Smooth muscle cell (in vitro differentiated cells): ENCODE data around the gene EHBP1. TPM values are rescaled to one million over a fixed set of nuclear protein-coding genes. Genes with fewer than 3 reads are reported as not detected.
A peak's percentile ranks its signal among the peaks of the same experiment; 100 is the strongest.

Experiments
- DNase-seq: peaks from one replicate; lab custom pipeline; 2025; ENCODE audit not compliant: unreplicated experiment; lab: John Stamatoyannopoulos, UW
- H2AFZ ChIP-seq: fragments of 200-600 bp; sonication (generic); 2 replicates; pipeline ENCODE4 v1.6.0; 2016; ENCODE audit warnings: antibody characterized with exemption, low read depth, mild to moderate bottlenecking
- H3F3A ChIP-seq: fragments of 200-600 bp; sonication (generic); 2 replicates; pipeline ENCODE4 v1.6.0; 2017; ENCODE audit warnings: antibody characterized with exemption, low read depth
- H3K27ac ChIP-seq: fragments of 200-600 bp; sonication (generic); 2 replicates; pipeline ENCODE4 v1.5.1; 2016; ENCODE audit warnings: low read depth, mild to moderate bottlenecking
- H3K27me3 ChIP-seq: fragments of 200-600 bp; sonication (generic); 2 replicates; pipeline ENCODE4 v1.6.1; 2016; ENCODE audit warnings: low read depth, mild to moderate bottlenecking
- H3K36me3 ChIP-seq: fragments of 200-600 bp; sonication (generic); 2 replicates; pipeline ENCODE4 v1.5.1; 2016; ENCODE audit warnings: low read depth
- H3K4me1 ChIP-seq: fragments of 200-600 bp; sonication (generic); 2 replicates; pipeline ENCODE4 v1.5.1; 2016; ENCODE audit warnings: low read depth
- H3K4me2 ChIP-seq: fragments of 200-600 bp; sonication (generic); 2 replicates; pipeline ENCODE4 v1.6.0; 2016; ENCODE audit warnings: mild to moderate bottlenecking
- H3K4me3 ChIP-seq: fragments of 200-600 bp; sonication (generic); 2 replicates; pipeline ENCODE4 v1.5.1; 2016; ENCODE audit warnings: mild to moderate bottlenecking
- H3K79me2 ChIP-seq: fragments of 200-600 bp; sonication (generic); 2 replicates; pipeline ENCODE4 v1.6.0; 2016; ENCODE audit warnings: low read depth, mild to moderate bottlenecking
- H3K9ac ChIP-seq: fragments of 200-600 bp; sonication (generic); 2 replicates; pipeline ENCODE4 v1.6.0; 2016; ENCODE audit warnings: low read depth
- H3K9me3 ChIP-seq: fragments of 200-600 bp; sonication (generic); replicated peaks from 2 replicates; pipeline ENCODE4 v1.5.1; 2016; ENCODE audit warnings: low read depth
- H4K20me1 ChIP-seq: fragments of 200-600 bp; sonication (generic); 2 replicates; pipeline ENCODE4 v1.6.0; 2016; ENCODE audit warnings: low read depth
- WGBS: methylation state at CpG from one replicate; pipeline ENCODE4 v1.1.7; 2016; ENCODE audit warnings: low lambda C conversion rate; 5-methylcytosine and 5-hydroxymethylcytosine counted together
- polyA plus RNA-seq: library from polyadenylated mRNA; unstranded; fragments of >200 nt; fragmentation: Nextera tagmentation; extraction: Ambion mirVana; gene quantifications from 2 replicates; pipeline ENCODE4 v1.2.1, GENCODE V29; 2016
- total RNA-seq: library from RNA; depleted of rRNA; stranded (reverse); fragments of >200 nt; gene quantifications from 2 replicates; pipeline ENCODE4 v1.2.3, GENCODE V29; 2014
- TF ChIP-seq, protein P1 (sequence below): fragments of 200-600 bp; sonication (generic); IDR thresholded peaks from 2 replicates; pipeline ENCODE4 v1.5.1; 2017; ENCODE audit warnings: borderline replicate concordance, mild to moderate bottlenecking, antibody characterized with exemption; ENCODE audit not compliant: insufficient read depth, poor library complexity, severe bottlenecking

Gene EHBP1
- total and polyA plus RNA-seq, 2 experiments from 2014 or later = 9.3 to 45.9 TPM

GRCh38 chr2:62817995-62818713 lies 112.6 kb downstream of the EHBP1 start:
- Histone ChIP-seq H3K9me3 (no peaks in the 10 kb centered on the region), H3F3A (no peaks in the 10 kb centered on the region), H3K4me1 (peaks cover 9% of the 10 kb centered on the region), H4K20me1 (peaks cover 55% of the 10 kb centered on the region), H3K4me3 (no peak overlapping the region), H3K9ac (no peak overlapping the region), H2AFZ (no peak overlapping the region), H3K4me2 (no peak overlapping the region), H3K27ac (peak overlapping the region; percentile 18), H3K27me3 (no peaks in the 10 kb centered on the region), H3K36me3 (no peaks in the 10 kb centered on the region), H3K79me2 (peaks cover 3% of the 10 kb centered on the region)
- 77% methylated on average over 2 of the region's 2 CpGs for WGBS
- DNase-seq = no peak
- TF ChIP-seq, protein P1, sequence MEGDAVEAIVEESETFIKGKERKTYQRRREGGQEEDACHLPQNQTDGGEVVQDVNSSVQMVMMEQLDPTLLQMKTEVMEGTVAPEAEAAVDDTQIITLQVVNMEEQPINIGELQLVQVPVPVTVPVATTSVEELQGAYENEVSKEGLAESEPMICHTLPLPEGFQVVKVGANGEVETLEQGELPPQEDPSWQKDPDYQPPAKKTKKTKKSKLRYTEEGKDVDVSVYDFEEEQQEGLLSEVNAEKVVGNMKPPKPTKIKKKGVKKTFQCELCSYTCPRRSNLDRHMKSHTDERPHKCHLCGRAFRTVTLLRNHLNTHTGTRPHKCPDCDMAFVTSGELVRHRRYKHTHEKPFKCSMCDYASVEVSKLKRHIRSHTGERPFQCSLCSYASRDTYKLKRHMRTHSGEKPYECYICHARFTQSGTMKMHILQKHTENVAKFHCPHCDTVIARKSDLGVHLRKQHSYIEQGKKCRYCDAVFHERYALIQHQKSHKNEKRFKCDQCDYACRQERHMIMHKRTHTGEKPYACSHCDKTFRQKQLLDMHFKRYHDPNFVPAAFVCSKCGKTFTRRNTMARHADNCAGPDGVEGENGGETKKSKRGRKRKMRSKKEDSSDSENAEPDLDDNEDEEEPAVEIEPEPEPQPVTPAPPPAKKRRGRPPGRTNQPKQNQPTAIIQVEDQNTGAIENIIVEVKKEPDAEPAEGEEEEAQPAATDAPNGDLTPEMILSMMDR = no peak

- WGBS = 92% methylated on average over 3 of the region's 3 CpGs
- H3K4me3 ChIP-seq = no peak overlapping the region
- TF ChIP-seq, protein P1 = no peak
- no peak overlapping the region for H3K9ac ChIP-seq
- no peak overlapping the region for H3K4me2 ChIP-seq
- H3K27ac ChIP-seq = no peak overlapping the region
- no peaks in the 10 kb centered on the region for H3K27me3 ChIP-seq
- no peaks in the 10 kb centered on the region for H3F3A ChIP-seq
- peaks cover 41% of the 10 kb centered on the region for H4K20me1 ChIP-seq
- H3K4me1 ChIP-seq = no peaks in the 10 kb centered on the region
- DNase-seq = no peak
- H3K79me2 ChIP-seq = no peaks in the 10 kb centered on the region
- no peak overlapping the region for H2AFZ ChIP-seq
- no peaks in the 10 kb centered on the region for H3K9me3 ChIP-seq
- no peaks in the 10 kb centered on the region for H3K36me3 ChIP-seq
Observed at GRCh38 chr2:62822549-62822948, 117.0 kb downstream of the EHBP1 start.

- TF ChIP-seq, protein P1 = no peak
Observed at GRCh38 chr2:62824388-62824787, 118.9 kb downstream of the EHBP1 start.

GRCh38 chr2:62826141-62826540 lies 120.6 kb downstream of the EHBP1 start:
- no peaks in the 10 kb centered on the region for H3K79me2 ChIP-seq
- H3K4me3 ChIP-seq = no peak overlapping the region
- no peaks in the 10 kb centered on the region for H3F3A ChIP-seq
- H3K4me2 ChIP-seq = peak overlapping the region; percentile 24
- H2AFZ ChIP-seq = no peak overlapping the region
- H3K36me3 ChIP-seq = peaks cover 6% of the 10 kb centered on the region
- H3K27me3 ChIP-seq = no peaks in the 10 kb centered on the region
- TF ChIP-seq, protein P1 = no peak
- DNase-seq = no peak
- no peak overlapping the region for H3K9ac ChIP-seq
- H3K4me1 ChIP-seq = no peaks in the 10 kb centered on the region
- H4K20me1 ChIP-seq = peaks cover 33% of the 10 kb centered on the region
- H3K27ac ChIP-seq = peak overlapping the region; percentile 12
- 61% methylated on average over 3 of the region's 3 CpGs for WGBS
- H3K9me3 ChIP-seq = no peaks in the 10 kb centered on the region

More at GRCh38 chr2:62824388-62824787, 118.9 kb downstream of the EHBP1 start:
- Histone ChIP-seq H3F3A (no peaks in the 10 kb centered on the region), H4K20me1 (peaks cover 35% of the 10 kb centered on the region), H3K9me3 (no peaks in the 10 kb centered on the region), H3K4me3 (no peak overlapping the region), H3K79me2 (no peaks in the 10 kb centered on the region), H3K9ac (no peak overlapping the region), H3K36me3 (no peaks in the 10 kb centered on the region), H3K4me2 (no peak overlapping the region), H3K27me3 (no peaks in the 10 kb centered on the region), H2AFZ (no peak overlapping the region), H3K27ac (no peak overlapping the region), H3K4me1 (no peaks in the 10 kb centered on the region)
- DNase-seq = no peak
- 98% methylated on average over 1 of the region's 1 CpG for WGBS
